Occipital lobe (tissue), 2 donors: ENCODE measurements around the gene RGL4. TPM values are rescaled to one million over a fixed set of nuclear protein-coding genes. Genes with fewer than 3 reads are reported as not detected.
"Not testable (repeated sequence)": the region's sequence is repeated elsewhere in the genome, so short reads cannot be mapped to it uniquely, and the experiment has no call there.

Experiments
- DNase-seq: peaks from one replicate; lab custom pipeline; 2025; lab: John Stamatoyannopoulos, UW
- total RNA-seq: library from RNA; depleted of rRNA; stranded (reverse); fragments of >200 nt; gene quantifications from one replicate; pipeline ENCODE4 v1.2.3, GENCODE V29; 2014

The RGL4 gene
- total RNA-seq, 1 donor from 2014 or later: not detected

DNA sequence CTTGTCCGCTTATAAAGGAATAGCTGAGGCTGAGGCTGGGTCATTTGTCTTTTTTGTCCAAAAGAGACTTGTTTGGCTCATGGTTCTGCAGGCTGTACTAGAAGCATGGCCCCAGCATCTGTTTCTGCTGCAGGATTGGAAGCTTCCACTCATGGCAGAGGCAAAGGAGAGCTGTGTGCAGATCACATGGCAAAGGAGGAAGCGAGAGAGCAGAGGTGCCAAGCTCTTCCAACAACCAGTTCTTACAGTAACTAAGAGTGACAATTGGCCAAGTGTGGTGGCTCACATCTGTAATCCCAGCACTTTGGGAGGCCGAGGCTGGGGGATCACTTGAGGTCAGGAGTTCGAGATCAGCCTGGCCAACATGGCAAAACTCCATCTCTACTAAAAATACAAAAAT lies 37.3 kb downstream of the RGL4 start:
- DNase-seq: not testable (repeated sequence)

DNA sequence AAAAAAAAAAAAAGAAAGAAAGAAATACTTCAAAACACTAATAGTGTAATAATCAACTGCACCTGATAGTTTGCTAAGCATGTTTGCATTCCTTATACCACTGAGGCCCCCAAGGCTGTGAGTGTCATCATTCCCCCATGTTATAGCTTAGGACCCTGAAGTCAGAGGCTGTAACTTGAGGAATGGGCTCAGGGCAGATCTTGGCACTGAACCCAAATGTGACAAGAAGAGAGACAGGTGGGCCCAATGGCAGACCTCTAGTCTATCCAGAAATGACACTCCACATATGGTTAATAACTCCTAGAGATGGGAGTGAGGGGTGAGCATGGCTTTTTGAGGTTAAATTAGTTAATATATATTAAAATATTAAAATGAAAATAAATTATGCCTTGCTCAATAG lies 46.9 kb downstream of the RGL4 start:
- no peak for DNase-seq

DNA sequence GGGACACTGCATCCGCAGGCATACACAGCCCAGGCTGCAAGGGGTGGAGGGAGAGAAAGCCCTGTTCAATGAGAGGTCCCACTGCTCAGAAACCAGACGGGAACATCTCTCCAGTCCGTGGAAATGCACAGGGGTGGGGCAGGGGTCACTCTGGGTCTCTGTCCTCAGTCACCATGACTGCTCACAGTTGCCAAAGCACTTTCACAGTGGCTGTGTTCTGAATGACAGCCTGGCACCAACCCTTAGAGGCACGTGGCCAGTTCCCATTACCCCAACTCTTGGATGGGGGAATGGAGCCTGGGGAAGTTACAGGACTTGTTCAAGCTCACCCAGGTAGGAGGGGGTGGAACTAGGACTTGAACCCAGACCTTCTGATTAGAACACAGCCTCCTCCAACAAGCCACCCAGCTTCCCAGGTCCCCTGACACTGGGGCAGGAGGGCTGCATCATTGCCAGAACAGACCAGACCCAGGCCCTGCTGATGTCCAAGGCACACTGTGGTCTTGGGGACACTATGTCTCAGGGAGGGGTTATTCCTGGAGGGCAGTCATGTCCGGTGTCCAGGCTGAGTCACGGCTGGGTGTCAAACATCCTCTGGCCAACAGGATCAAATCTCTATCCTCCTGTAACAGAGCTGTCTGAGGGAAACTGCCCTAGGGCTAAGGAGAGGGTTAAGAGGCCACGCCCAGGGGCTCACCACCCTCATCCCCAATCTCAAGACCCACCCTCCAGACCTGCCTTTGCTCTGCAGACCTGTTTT lies 51.9 kb downstream of the RGL4 start:
- DNase-seq: no peak

DNA sequence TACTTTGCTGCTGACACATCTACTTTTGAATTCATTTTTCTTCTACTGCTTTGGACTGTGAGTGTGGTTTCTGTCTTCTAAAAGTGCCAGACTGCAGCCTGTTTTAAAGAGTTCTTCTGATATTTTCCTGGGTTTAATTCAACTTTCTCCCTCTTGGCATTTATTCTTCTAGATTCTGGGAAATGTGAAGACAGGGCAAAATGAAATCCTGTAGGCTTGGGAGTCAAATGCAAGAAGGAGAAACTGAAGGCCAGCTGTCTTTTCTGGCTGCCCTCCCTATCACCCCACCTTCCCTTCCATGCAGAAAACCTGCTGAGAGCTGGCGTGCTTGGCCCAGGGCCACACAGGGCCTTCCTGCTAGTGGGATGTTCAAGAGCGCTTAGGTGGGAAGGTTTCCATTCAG lies 52.5 kb downstream of the RGL4 start:
- DNase-seq: no peak

DNA sequence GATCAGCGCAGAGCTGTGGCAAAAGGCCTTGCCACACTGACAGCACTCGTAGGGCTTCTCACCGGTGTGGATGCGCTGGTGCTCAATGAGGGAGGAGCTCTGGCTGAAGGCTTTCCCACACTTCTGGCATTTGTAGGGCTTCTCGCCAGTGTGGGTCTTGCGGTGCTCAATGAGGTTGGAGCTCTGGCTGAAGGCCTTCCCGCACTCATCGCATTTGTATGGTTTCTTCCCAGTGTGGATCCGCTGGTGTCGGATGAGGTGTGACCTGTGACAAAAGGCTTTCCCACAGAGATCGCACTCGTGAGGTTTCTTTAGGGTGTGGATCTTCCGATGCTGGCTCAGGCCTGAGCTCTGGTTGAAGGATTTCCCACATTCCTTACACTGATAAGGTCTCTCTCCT lies 53.2 kb downstream of the RGL4 start:
- DNase-seq: no peak

DNA sequence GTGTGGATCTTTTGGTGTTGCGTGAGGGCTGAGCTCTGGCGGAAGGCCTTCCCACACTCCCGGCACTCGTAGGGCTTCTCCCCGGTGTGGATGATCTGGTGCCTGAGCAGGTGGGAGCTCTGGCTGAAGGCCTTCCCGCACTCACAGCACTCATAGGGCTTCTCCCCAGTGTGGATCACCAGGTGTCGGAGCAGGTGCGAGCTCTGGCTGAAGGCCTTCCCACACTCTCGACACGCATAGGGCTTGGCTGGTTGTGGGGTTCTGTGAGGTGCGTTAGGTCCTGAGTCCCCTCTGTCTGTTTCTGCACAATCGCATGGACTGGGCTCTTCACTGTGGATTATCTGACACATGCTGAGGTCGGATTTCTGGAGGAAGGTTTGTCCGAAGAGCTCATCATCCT lies 53.7 kb downstream of the RGL4 start:
- DNase-seq: no peak

DNA sequence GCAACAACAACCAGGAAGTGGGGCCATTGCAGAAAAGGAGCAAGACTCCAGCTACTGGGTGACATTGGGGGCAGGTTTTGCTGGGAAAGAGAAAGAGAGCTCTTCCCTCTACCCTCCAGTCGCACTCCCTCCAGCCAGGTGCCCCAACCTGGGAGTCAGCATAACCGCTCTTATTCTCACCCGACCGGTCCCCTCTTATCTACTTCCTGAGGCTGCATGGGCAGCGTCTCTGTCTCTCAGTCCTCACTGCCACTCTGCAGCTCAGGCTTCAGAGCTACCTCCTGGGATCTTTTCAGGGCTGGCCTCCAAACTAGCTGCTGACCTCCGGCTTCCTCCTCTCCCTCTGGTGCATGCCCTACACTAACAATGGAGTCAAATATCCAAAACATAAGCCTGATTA lies 55.0 kb downstream of the RGL4 start:
- no peak for DNase-seq

Other genes starting within 250 kb of the RGL4 start
- gene IGLL1, start 110.7 kb upstream of the RGL4 start, total RNA-seq: not detected
- gene DRICH1, start 58.7 kb upstream of the RGL4 start, total RNA-seq: 0.31 TPM
- gene ZNF70, start 60.1 kb downstream of the RGL4 start, total RNA-seq: 4.1 TPM
- gene VPREB3, start 63.4 kb downstream of the RGL4 start, total RNA-seq: not detected
- not detected for gene C22orf15, start 72.0 kb downstream of the RGL4 start, total RNA-seq
- gene CHCHD10, start 77.0 kb downstream of the RGL4 start, total RNA-seq: 3.4 TPM
- 14.8 TPM for gene MMP11, start 81.8 kb downstream of the RGL4 start, total RNA-seq
- gene SMARCB1, start 96.0 kb downstream of the RGL4 start, total RNA-seq: 19.7 TPM
- 0.62 TPM for gene DERL3, start 148.0 kb downstream of the RGL4 start, total RNA-seq
- gene SLC2A11, start 166.9 kb downstream of the RGL4 start, total RNA-seq: 8.4 TPM
- 85.2 TPM for gene MIF, start 203.4 kb downstream of the RGL4 start, total RNA-seq